Posterior cingulate gyrus (tissue), 11 donors: ENCODE data around the gene ATP11A.

Experiments used
- DNase-seq, 10 donors: peaks; one replicate each; pipeline versions ENCODE4 v3.0.0 to v3.0.0-alpha.2; 2020 to 2021; ENCODE audit warnings: mixed read lengths in 3 of 10
- intact Hi-C: fragments of 100-400 bp; cut with DNase I; formaldehyde crosslinking; loops from one replicate; pipeline ENCODE4 v1.15.1; 2023

ATP11A gene

DNA sequence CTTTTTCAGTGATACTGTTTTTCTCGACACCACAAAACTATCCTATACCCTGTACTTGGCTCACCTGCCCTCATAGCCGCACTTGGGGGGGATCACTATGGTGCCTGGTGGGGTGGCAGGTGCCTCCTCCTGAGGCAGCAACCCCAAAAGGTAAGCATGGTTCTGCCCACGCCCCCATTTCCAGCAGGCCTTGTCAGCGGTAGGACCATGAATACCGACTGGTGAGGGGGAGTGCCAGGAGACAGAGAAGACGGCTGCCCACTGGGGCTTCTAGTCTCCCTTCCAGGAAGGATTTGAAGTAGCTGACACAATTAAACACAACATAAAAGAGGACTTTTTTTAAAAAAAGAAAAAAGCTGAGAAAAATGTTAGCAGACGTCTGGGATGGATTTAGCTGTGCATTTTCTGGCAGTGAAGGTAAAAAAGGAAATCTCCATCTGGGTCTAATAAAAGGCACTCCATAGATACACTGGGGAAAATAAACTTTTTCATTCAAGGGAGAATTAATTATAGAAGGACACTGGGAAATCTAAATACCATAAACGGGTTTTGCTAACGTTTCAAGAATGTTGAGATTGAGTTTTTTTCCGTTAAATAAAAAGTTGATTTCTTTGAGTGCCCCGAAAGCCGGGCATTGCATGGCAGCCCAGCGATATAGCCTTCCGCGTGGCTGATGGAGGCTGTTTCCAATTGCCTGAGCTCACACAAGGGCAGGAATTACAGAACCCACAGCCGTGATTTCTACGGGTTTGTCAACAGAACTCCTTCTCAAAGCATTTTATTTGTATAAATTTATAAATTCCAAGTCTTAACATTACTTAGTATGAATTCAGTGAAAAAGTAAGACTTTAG is 45.1 kb downstream of the ATP11A start:
- DNase-seq, result peak in 3 of 10 donors; percentile 58 to 75 (median 59)
- intact Hi-C loops, result no loop called here

DNA sequence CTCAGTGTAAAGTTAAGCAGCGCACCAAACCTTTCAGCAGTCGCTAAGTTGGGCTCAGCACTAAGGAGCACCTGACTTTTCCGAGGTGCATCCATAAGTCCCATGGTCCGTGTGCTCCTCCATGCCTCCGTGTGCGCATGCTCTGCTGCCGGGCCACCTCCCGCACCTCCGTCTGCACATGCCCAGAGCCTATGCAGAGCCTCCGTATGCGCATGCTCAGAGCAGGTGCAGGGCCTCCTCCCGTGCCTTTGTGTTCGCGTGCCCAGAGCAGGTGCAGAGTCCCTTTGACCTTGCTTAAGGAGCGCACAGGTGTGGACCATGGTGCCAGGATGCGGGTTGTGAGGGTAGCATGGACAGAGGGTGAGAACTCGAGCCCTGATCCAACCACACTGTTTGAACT is 46.0 kb downstream of the ATP11A start:
- DNase-seq, result peak in 3 of 10 donors; percentile 59 to 75 (median 68)

GRCh38 chr13:112737294-112737693 is 47.5 kb downstream of the ATP11A start:
- DNase-seq, result peak in 1 of 10 donors; percentile 57
- intact Hi-C loops, result no loop called here

More for the DNA sequence above, 46.0 kb downstream of the ATP11A start:
- intact Hi-C loops, result no loop called here

DNA sequence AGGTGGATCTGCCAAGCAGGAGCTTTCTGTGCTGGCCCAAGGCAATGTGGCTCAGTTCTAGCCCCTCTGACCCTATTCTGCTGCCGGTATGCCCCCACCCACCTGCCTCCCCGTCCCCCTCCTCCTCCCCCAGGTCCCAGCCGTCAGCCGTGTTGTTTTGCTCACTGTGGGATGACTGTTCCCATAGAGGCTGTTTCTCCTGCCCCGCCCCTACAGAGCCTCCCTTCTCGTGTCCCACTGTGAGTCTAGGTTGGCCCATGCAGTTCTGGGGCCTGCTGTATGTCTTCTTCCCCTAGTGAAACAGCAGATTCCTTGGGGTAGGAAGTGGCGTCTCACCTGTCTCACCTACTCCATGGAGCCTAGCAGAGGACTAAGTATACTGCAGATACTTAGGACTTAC is 48.8 kb downstream of the ATP11A start:
- intact Hi-C loops, result no loop called here
- DNase-seq, result peak in 2 of 10 donors; percentile 35 to 62

DNA sequence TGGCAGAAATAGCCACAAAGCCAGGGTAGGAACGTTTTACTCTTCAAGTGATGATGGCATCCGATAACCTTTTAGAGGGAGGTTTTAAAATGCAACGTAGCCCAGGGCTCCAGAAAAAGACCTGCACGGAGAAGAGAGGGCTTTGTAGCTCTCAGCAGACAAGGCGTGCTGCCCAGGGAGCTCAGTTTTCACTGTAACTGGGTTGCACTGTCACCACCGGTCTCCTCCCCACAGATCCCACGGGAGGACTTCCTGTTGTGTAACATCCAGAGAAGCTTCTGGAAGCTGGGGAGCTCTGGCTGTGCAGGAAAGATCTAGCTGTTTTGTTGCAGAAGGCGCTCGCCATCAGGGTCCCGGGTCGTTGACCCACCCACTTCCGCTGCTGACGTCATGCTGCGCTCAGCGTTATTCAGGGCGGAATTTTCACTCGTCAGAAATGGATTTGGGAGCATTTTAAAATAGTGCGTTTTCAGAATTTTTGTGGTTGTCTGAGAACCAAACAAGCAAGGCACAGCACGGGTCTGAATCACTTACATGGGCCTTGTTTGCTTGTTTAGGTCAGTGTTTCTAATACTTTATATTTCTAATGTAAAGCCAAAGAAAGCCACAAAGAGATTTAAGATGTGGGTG is 50.8 kb downstream of the ATP11A start:
- intact Hi-C loops, result no loop called here
- peak in 3 of 10 donors; percentile 67 to 84 (median 76) for DNase-seq

- peak in 2 of 10 donors; percentile 63 to 65 for DNase-seq
- intact Hi-C loops, result no loop called here
Observed at GRCh38 chr13:112741185-112741755, 51.4 kb downstream of the ATP11A start.

- intact Hi-C loops, result no loop called here
- DNase-seq, result peak in 2 of 10 donors; percentile 54 to 65
Observed at GRCh38 chr13:112741835-112742570, 52.2 kb downstream of the ATP11A start.

- intact Hi-C loops, result no loop called here
- DNase-seq, result no peak
Observed at GRCh38 chr13:112742583-112742982, 52.7 kb downstream of the ATP11A start.

GRCh38 chr13:112743451-112744167 is 53.8 kb downstream of the ATP11A start:
- DNase-seq, result no peak
- intact Hi-C loops, result no loop called here

DNA sequence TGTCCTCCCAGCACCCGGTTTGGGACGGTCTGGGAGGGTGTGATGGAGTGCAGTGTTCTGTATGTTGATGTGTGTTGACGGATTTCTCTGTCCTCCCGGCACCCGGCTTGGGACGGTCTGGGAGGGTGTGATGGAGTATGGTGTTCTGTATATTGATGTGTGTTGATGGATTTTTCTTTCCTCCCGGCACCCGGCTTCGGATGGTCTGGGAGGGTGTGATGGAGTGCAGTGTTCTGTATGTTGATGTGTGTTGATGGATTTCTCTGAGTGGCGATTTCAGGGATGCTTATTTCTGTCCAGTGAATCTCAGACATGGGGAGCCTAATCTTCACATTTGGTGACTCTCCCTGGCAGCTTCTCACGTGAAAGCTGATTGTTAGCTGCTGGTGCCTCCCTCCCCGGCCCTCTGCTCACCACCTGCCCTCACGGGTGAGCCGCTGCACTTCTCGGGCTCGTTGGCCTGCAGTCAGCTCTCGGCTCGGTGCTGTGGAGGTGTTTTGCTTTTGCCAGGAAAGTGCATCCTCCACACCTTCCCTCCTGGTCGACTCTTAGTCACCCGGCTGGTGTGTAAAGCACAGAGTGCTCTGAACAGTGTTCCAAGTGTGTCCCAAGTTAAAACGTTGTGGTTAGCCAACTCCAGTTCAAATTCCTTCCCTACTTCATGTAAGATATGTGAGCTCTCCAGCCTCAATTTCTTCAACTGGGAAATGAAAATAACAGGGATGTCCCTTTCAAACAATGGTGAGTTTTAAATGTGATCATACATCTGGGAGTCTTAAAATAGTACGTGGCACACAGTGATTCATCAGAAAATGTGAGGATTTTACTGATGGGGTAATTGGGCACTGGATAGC is 54.6 kb downstream of the ATP11A start:
- DNase-seq, result peak in 4 of 10 donors; percentile 43 to 89 (median 78)
- intact Hi-C loops, result no loop called here

GRCh38 chr13:112746044-112746443 is 56.2 kb downstream of the ATP11A start:
- intact Hi-C loops, result no loop called here
- peak in 3 of 10 donors; percentile 56 to 82 (median 57) for DNase-seq

GRCh38 chr13:112747256-112747655 is 57.4 kb downstream of the ATP11A start:
- intact Hi-C loops, result no loop called here
- DNase-seq, result peak in 4 of 10 donors; percentile 49 to 92 (median 83)

DNA sequence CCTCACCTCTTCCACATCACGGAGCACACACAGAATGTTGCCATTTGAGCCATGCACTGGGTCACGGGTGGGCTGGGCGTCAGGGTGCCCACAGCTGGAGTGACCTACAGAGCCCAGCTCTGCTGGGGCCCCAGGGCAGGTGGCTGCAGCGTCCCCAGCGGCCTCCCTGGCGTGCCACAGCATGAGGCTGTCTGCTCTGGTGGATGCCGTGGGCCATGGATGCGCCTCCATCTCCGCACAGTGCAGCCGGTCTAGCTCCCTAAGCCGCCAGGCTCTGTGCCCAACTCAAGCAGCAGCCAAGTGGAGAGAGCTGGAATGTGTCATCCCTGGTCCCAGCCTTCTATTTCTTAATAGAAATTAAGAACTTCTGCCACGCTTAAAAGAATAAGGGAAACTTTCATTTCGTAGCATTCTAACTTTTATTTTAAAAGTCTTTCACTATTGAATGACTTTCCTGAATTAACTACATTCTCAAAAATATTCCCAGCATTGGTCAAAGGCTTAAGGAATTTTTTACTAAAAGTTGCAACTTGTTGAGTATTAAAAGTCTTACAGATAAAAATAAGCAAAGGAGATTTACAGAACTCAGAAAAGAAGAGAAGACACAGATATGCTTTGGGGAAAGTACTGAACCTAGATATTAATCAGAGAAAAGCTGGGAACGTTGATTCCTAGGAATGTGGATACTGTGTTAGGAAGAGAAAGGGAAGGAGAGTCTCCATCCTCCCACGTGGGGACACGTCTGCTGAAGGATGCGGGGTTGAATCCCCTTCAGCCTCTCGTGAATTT is 59.3 kb downstream of the ATP11A start:
- intact Hi-C loops, result no loop called here
- DNase-seq, result peak; percentile 61 to 97 (median 74)

DNA sequence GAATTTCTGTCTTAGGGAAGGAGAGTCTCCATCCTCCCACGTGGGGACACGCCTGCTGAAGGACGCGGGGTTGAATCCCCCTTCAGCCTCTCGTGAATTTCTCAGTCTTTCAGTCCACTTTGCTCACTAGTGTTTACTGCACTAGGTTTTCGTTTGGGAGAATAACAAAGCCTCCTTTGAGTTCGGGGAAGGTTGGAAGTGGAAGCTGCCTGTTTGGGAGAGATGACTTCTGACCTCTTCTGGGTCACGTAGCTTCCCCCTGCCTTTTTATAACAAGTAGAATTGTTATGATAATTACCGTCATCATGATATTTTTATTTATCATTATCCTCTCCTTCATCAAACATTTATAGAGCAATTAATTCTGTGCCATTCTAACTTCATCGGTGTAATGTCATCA is 60.7 kb downstream of the ATP11A start:
- DNase-seq, result no peak
- intact Hi-C loops, result no loop called here

DNA sequence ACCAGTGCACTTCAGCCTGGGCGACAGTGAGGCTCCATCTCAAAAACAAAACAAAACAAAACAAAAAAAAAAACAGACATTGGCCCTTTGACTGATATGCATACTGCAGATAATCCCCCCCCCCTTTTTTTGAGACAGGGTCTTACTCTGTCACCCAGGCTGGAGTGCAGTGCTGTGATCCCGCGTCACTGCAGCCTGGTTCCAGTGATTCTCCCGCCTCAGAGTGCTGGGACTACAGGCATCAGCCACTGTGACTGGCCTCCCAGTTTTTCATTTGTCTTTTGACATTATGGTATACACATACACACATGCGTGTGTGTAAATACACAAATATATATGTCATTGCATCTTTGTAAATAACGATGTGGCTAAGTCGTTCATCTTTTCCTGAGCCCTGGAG is 61.8 kb downstream of the ATP11A start:
- peak in 2 of 10 donors; percentile 46 to 67 for DNase-seq
- intact Hi-C loops, result no loop called here

GRCh38 chr13:112752211-112752610 is 62.4 kb downstream of the ATP11A start:
- intact Hi-C loops, result no loop called here
- peak in 3 of 10 donors; percentile 64 to 84 (median 68) for DNase-seq

- intact Hi-C loops, result no loop called here
- peak in 9 of 10 donors; percentile 62 to 97 (median 79) for DNase-seq
Observed at GRCh38 chr13:112752711-112753541, 63.1 kb downstream of the ATP11A start.
